H7 (cell line): ENCODE results near the gene SEC62. TPM values are rescaled to one million over a fixed set of nuclear protein-coding genes. Genes with fewer than 3 reads are reported as not detected.

Experiments used
- DNase-seq: peaks from one replicate; pipeline ENCODE4 v3.0.0; 2012
- H3K27me3 ChIP-seq: 2 replicates; pipeline ENCODE4 v1.6.0; 2011; ENCODE audit warnings: mild to moderate bottlenecking, low read length; ENCODE audit not compliant: control insufficient read depth, insufficient read depth
- H3K36me3 ChIP-seq: replicated peaks from 2 replicates; pipeline ENCODE4 v1.5.1; 2011; ENCODE audit warnings: low read length; ENCODE audit not compliant: control insufficient read depth, insufficient read depth
- H3K4me3 ChIP-seq: 2 replicates; pipeline ENCODE4 v1.5.1; 2011; ENCODE audit warnings: low read depth, mild to moderate bottlenecking, control low read depth, low read length, moderate library complexity; ENCODE audit not compliant: insufficient read depth
- total RNA-seq: library from RNA; depleted of rRNA; stranded (reverse); fragments of >200 nt; shearing (Covaris generic); gene quantifications from 2 replicates; pipeline ENCODE4 v1.2.3, GENCODE V29; 2014; rRNA removed

The SEC62 gene, protein sequence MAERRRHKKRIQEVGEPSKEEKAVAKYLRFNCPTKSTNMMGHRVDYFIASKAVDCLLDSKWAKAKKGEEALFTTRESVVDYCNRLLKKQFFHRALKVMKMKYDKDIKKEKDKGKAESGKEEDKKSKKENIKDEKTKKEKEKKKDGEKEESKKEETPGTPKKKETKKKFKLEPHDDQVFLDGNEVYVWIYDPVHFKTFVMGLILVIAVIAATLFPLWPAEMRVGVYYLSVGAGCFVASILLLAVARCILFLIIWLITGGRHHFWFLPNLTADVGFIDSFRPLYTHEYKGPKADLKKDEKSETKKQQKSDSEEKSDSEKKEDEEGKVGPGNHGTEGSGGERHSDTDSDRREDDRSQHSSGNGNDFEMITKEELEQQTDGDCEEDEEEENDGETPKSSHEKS
- total RNA-seq = 11.9 and 15.7 TPM in 2 replicates

- DNase-seq = peak; percentile 93
These were observed at the start of gene SEC62 for GRCh38 chr3:169966428-169966950. TSS of gene SEC62 (plus strand) at chr3:169966807. CDS start at chr3:169966823, 16 bp downstream.

DNA sequence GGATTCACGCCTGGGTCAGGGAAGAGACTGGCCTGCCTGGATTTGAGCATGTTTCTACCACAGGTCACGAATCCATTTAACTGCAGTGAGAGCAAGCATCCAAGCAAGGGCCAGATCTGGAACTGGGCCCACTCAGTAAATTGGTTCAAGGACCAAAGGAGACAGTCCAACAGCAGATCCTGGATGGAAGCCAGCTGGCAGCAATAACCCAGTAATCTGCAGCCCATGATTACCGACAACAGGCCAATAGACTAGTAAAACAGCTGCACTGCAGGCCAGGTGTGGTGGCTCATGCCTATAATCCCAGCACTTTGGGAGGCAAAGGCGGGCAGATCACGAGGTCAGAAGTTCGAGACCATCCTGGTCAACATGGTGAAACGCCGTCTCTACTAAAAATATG, 43.4 kb upstream of the SEC62 start:
- Histone ChIP-seq H3K4me3 (no peak overlapping the region), H3K36me3 (no peaks in the 10 kb centered on the region), H3K27me3 (no peaks in the 10 kb centered on the region)
- DNase-seq = no peak

More at GRCh38 chr3:169966428-169966950, at the start of gene SEC62:
- Histone ChIP-seq H3K4me3 (peak within 1 kb of the TSS; percentile 93), H3K27me3 (no peaks in the 10 kb centered on the region), H3K36me3 (no peaks in the 10 kb centered on the region)

- Histone ChIP-seq H3K27me3 (no peaks in the 10 kb centered on the region), H3K36me3 (no peaks in the 10 kb centered on the region), H3K4me3 (no peak overlapping the region)
- no peak for DNase-seq
These were observed 42.8 kb upstream of the SEC62 start for GRCh38 chr3:169923831-169924230.

DNA sequence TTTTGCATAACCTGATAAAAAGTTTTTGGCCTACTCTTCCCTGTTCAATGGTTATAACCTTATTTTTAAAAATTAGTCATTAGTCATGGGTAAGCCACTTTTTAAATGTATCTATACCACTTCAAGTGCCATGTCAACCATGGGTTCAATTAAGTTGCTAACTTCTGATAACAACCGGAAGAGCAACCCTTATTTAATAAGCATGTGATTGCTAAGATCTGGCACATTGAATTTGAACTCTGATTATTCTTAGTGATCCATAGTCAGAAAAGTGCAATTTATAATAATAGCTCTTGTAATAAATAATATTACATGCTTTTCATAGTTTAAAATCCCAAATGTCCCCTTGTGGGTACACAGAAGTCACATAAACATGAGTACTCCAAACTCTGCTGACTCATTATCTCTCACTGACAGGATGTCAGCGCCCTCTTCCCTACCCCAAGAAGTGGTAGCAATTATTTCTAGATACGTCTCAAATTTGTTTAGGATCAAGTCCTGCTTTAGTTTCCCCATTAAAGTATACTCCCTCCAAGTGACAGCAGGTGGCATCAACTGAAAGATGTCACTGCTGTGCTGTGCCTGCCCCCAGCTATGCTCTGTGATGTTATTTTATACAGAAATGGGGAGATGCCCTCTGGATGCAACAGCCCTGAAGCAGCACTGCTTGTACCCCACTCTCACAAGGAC, 36.6 kb upstream of the SEC62 start:
- H3K27me3 ChIP-seq = no peaks in the 10 kb centered on the region; the same call in 1 of the 2 replicates
- H3K4me3 ChIP-seq = no peak overlapping the region
- DNase-seq = no peak
- H3K36me3 ChIP-seq = no peaks in the 10 kb centered on the region

DNA sequence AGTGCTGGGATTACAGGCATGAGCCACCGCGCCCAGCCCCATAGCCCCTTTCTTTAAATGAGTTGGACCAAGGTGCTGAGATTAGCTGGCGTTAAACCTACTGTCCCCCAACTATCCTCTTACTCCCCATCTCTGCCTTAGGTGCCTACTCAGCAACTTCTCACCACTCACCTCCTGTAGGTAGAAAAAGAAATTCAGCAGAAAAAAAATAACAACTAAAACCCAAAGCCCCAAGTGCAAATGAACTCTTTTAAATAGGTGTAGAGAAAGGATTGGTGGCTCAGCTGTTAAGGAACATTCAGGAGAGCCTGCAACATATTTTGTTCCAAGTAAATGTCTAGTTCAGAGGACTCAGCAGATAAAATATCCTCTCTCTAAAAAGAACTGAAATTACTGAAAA, 35.8 kb upstream of the SEC62 start:
- no peak overlapping the region for H3K4me3 ChIP-seq

GRCh38 chr3:169931747-169932520, 34.7 kb upstream of the SEC62 start:
- DNase-seq = no peak
- Histone ChIP-seq H3K4me3 (no peak overlapping the region), H3K27me3 (no peaks in the 10 kb centered on the region; the same call in 1 of the 2 replicates)

More for the DNA sequence above, 35.8 kb upstream of the SEC62 start:
- H3K36me3 ChIP-seq = no peaks in the 10 kb centered on the region
- no peaks in the 10 kb centered on the region; the same call in 1 of the 2 replicates for H3K27me3 ChIP-seq
- no peak for DNase-seq

GRCh38 chr3:169939320-169939719, 27.3 kb upstream of the SEC62 start:
- H3K27me3 ChIP-seq = no peaks in the 10 kb centered on the region
- no peaks in the 10 kb centered on the region for H3K36me3 ChIP-seq
- DNase-seq = no peak
- H3K4me3 ChIP-seq = no peak overlapping the region

More at GRCh38 chr3:169931747-169932520, 34.7 kb upstream of the SEC62 start:
- H3K36me3 ChIP-seq = no peaks in the 10 kb centered on the region

DNA sequence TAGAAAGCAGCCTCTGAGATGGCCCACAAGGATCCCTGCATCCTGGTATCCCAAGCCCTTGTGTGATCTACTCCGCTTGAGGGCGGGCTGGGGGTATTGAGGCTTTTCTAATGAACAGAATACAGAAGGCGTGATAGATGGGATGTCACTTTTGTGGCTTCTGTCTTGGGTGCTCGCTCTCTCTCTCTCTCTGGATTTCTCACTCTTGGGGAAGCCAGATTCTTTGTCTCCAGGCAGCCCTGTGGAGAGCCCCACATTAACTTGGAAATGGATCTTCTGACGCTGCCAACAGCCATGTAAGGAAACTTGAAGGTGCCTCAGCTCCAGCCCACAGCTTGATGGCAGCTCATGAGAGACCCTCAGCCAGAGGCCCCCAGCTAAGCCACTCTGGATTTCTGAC, 26.9 kb upstream of the SEC62 start:
- DNase-seq = no peak
- no peaks in the 10 kb centered on the region for H3K36me3 ChIP-seq
- no peak overlapping the region for H3K4me3 ChIP-seq
- H3K27me3 ChIP-seq = no peaks in the 10 kb centered on the region

DNA sequence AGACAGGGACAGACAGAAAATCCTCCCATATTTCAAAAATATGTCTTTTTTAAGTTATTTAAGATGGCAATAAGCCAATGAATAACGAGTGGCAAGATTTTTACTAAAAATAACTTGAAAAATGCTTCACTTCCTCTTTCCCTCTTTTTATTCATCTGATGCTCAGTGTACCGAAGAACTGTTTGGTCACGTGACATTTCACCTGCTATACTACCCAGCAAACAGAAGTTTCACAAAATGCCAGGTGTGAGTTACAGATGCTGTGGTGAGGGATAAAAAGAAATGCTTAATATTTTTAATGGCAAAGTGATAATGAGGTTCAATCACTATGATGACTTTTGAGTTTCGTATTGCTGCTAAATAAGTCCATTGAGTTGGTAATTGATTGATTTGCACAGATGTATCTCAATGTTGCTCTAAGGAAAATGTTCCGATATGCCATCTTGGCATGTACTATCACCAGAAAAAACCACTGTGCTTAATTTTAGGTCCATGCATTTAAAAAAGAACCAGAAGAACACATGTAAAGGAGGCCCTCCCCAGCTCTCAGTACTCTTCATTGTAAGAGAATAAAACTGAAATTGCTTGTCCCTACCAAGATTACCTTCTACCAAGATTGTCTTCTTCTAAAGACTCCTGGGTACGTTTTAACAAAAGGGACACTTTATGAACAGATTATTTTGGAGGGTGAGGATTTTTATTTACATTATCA, 26.0 kb upstream of the SEC62 start:
- Histone ChIP-seq H3K4me3 (no peak overlapping the region), H3K36me3 (no peaks in the 10 kb centered on the region), H3K27me3 (no peaks in the 10 kb centered on the region)
- DNase-seq = no peak

GRCh38 chr3:169945313-169945712, 21.3 kb upstream of the SEC62 start:
- H3K27me3 ChIP-seq = no peaks in the 10 kb centered on the region
- no peak overlapping the region for H3K4me3 ChIP-seq
- no peaks in the 10 kb centered on the region for H3K36me3 ChIP-seq
- DNase-seq = no peak

GRCh38 chr3:169946336-169946735, 20.3 kb upstream of the SEC62 start:
- no peaks in the 10 kb centered on the region for H3K36me3 ChIP-seq
- DNase-seq = no peak
- H3K27me3 ChIP-seq = no peaks in the 10 kb centered on the region
- H3K4me3 ChIP-seq = no peak overlapping the region

GRCh38 chr3:169948559-169949448, 17.8 kb upstream of the SEC62 start:
- no peaks in the 10 kb centered on the region for H3K27me3 ChIP-seq
- H3K36me3 ChIP-seq = no peaks in the 10 kb centered on the region
- no peak for DNase-seq
- no peak overlapping the region for H3K4me3 ChIP-seq

DNA sequence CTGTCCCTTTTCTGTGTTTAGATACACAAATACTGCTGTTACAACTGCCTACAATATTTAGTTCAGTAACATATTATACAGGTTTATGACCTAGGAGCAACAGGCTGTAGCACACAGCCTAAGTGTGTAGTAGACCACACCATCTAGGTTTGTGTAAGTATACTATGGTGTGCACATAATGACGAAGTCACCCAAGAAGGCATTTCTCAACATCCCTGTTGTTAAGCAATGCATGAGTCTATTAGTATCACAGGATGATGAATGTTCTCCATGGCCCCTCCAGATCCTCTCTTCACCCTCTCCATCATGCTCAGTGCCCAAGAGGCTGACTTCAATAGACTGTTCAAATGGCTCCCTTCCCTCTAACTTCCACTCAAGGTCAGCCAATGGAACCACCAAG, 14.6 kb upstream of the SEC62 start:
- H3K4me3 ChIP-seq = no peak overlapping the region
- no peak for DNase-seq
- no peaks in the 10 kb centered on the region for H3K36me3 ChIP-seq
- H3K27me3 ChIP-seq = no peaks in the 10 kb centered on the region
